Measurements from ENCODE around the gene NAV3.

NAV3 gene

GRCh38 chr12:78128211-78128610 lies 297.5 kb downstream of the NAV3 start:
- TF ChIP-seq CTCF (IDR thresholded peaks at IDR 0.05), result no peak

- no peak for TF ChIP-seq CTCF (IDR thresholded peaks at IDR 0.05)
These were observed 313.0 kb downstream of the NAV3 start for GRCh38 chr12:78143717-78144116.

- TF ChIP-seq CTCF (IDR thresholded peaks at IDR 0.05), result no peak
These were observed 314.7 kb downstream of the NAV3 start for GRCh38 chr12:78145398-78145797.

- TF ChIP-seq CTCF (IDR thresholded peaks at IDR 0.05), result peak; percentile 77
These were observed 315.7 kb downstream of the NAV3 start for GRCh38 chr12:78146365-78146772.

- TF ChIP-seq CTCF (IDR thresholded peaks at IDR 0.05), result no peak
These were observed 318.8 kb downstream of the NAV3 start for GRCh38 chr12:78149459-78149858.

GRCh38 chr12:78155546-78155945 lies 324.9 kb downstream of the NAV3 start:
- no peak for TF ChIP-seq CTCF (IDR thresholded peaks at IDR 0.05)

- TF ChIP-seq CTCF (IDR thresholded peaks at IDR 0.05), result no peak
These were observed 326.1 kb downstream of the NAV3 start for GRCh38 chr12:78156751-78157150.

- no peak for TF ChIP-seq CTCF (IDR thresholded peaks at IDR 0.05)
These were observed 326.5 kb downstream of the NAV3 start for GRCh38 chr12:78157199-78157598.
